ENCODE results near the gene SSR1. TPM values are rescaled to one million over a fixed set of nuclear protein-coding genes. Genes with fewer than 3 reads are reported as not detected.

Gene SSR1
- total RNA-seq, 4 donors from 2014 or later: 34.2 to 61.4 (median 46.0) TPM

DNA sequence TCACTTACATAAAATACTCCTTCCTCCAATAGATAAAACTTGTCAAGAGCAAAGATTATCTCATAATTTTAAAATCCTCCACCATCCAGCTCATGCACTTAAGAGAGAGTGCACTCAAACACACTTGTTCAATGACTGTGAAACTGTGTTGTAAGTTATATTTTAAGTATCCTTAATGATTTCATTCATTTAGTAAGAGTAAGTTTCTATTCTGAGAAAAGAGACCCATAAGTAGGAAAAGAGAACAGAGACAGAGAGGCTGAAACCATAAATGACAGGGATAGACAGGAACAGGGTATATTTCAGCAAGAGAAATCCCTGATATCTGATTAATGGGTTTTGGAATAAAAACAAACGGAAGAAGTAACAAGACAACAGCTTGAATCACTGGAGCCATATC is 8.2 kb downstream of the SSR1 start:
- H3K9me3 ChIP-seq: no peaks in the 10 kb centered on the region
- TF ChIP-seq POLR2AphosphoS5 (IDR thresholded peaks at IDR 0.05) (no peak), POLR2A (IDR thresholded peaks at IDR 0.05) (no peak)
- TF ChIP-seq, protein P1, sequence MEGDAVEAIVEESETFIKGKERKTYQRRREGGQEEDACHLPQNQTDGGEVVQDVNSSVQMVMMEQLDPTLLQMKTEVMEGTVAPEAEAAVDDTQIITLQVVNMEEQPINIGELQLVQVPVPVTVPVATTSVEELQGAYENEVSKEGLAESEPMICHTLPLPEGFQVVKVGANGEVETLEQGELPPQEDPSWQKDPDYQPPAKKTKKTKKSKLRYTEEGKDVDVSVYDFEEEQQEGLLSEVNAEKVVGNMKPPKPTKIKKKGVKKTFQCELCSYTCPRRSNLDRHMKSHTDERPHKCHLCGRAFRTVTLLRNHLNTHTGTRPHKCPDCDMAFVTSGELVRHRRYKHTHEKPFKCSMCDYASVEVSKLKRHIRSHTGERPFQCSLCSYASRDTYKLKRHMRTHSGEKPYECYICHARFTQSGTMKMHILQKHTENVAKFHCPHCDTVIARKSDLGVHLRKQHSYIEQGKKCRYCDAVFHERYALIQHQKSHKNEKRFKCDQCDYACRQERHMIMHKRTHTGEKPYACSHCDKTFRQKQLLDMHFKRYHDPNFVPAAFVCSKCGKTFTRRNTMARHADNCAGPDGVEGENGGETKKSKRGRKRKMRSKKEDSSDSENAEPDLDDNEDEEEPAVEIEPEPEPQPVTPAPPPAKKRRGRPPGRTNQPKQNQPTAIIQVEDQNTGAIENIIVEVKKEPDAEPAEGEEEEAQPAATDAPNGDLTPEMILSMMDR (IDR thresholded peaks at IDR 0.05): no peak
- no peak for ATAC-seq
- no peaks in the 10 kb centered on the region for H3K27me3 ChIP-seq
- no peak overlapping the region for H3K4me3 ChIP-seq
- 69 to 71% methylated on average over 1 of the region's 1 CpG for WGBS, 2 donors (ENCODE audit: low coverage in 1 of 2)
- H3K27ac ChIP-seq: no peak overlapping the region
- peaks cover 3 to 94% of the 10 kb centered on the region in 2 donors for H3K36me3 ChIP-seq
- H3K4me1 ChIP-seq: peaks cover 0 to 14% (median 0%) of the 10 kb centered on the region in 3 donors

GRCh38 chr6:7301702-7302101 is 11.3 kb downstream of the SSR1 start:
- Histone ChIP-seq H3K4me1 (no peaks in the 10 kb centered on the region), H3K36me3 (peaks cover 0 to 99% of the 10 kb centered on the region in 2 donors), H3K4me3 (no peak overlapping the region), H3K27me3 (no peaks in the 10 kb centered on the region), H3K9me3 (no peaks in the 10 kb centered on the region), H3K27ac (no peak overlapping the region)
- ATAC-seq: no peak
- no peak for TF ChIP-seq POLR2A (IDR thresholded peaks at IDR 0.05)
- TF ChIP-seq POLR2AphosphoS5 (IDR thresholded peaks at IDR 0.05): no peak
- TF ChIP-seq, protein P1 (IDR thresholded peaks at IDR 0.05): no peak
- no peak for TF ChIP-seq EP300 (IDR thresholded peaks at IDR 0.05)
- 89 to 95% methylated on average over 5 to 7 of the region's 7 CpGs for WGBS, 2 donors (ENCODE audit: low coverage in 1 of 2)

DNA sequence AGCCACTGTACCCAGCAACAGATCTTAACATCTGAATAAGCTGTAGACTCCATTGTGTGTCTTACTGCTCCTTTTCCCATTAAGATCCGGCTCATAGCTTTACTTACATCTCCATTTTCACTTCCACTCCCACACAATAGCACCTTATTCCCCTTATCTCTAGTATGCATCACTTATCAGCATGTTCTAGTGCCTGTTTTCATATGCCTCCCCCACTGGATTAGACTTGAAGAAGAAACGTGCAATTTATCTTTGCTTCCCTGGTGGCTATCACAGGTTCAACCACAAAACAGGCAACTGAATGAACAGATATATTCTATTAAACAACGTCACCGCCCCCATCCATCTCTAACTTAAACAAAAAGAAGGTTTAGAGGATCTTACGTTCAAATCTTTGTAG is 12.1 kb downstream of the SSR1 start:
- H3K27me3 ChIP-seq: no peaks in the 10 kb centered on the region
- H3K27ac ChIP-seq: no peak overlapping the region
- WGBS, 2 donors (ENCODE audit: low coverage in 1 of 2): 71 to 75% methylated on average over 3 to 5 of the region's 5 CpGs
- H3K4me1 ChIP-seq: no peaks in the 10 kb centered on the region
- H3K36me3 ChIP-seq: peaks cover 0 to 99% of the 10 kb centered on the region in 2 donors
- H3K9me3 ChIP-seq: no peaks in the 10 kb centered on the region
- TF ChIP-seq POLR2AphosphoS5 (IDR thresholded peaks at IDR 0.05): no peak
- no peak for TF ChIP-seq EP300 (IDR thresholded peaks at IDR 0.05)
- TF ChIP-seq, protein P1 (IDR thresholded peaks at IDR 0.05): no peak
- no peak for TF ChIP-seq POLR2A (IDR thresholded peaks at IDR 0.05)
- no peak overlapping the region for H3K4me3 ChIP-seq
- ATAC-seq: no peak

GRCh38 chr6:7298113-7298512 is 14.9 kb downstream of the SSR1 start:
- Histone ChIP-seq H3K36me3 (peaks cover 0 to 99% of the 10 kb centered on the region in 2 donors), H3K4me3 (no peak overlapping the region), H3K27me3 (no peaks in the 10 kb centered on the region), H3K9me3 (no peaks in the 10 kb centered on the region), H3K4me1 (no peaks in the 10 kb centered on the region), H3K27ac (no peak overlapping the region)
- 83 to 100% methylated on average over 1 of the region's 1 CpG for WGBS, 2 donors (ENCODE audit: low coverage in 1 of 2)
- no peak for TF ChIP-seq POLR2A (IDR thresholded peaks at IDR 0.05)
- no peak for TF ChIP-seq POLR2AphosphoS5 (IDR thresholded peaks at IDR 0.05)
- TF ChIP-seq, protein P1 (IDR thresholded peaks at IDR 0.05): no peak
- no peak for ATAC-seq

DNA sequence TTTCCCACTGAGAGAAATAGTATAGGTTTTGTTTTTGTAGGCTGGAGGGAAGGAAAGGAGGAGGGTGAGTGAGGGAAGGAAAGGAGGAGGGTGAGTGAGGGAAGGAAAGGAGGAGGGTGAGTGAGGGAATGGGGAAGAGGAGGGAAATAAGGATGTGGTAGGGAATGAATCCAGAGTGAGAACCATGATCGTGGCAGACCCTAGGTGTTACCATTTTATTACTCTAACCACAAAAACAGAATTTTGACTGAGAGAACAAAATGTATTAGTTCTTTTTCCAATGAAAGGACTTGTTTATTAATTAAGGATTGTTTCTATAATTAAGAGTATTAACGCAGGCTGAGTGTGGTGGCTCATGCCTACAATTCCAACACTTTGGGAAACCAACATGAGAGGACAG is 16.4 kb downstream of the SSR1 start:
- WGBS, 2 donors (ENCODE audit: low coverage in 1 of 2): 86 to 89% methylated on average over 2 of the region's 2 CpGs
- H3K4me3 ChIP-seq: no peak overlapping the region
- no peaks in the 10 kb centered on the region for H3K9me3 ChIP-seq
- no peak for TF ChIP-seq EP300 (IDR thresholded peaks at IDR 0.05)
- TF ChIP-seq, protein P1 (IDR thresholded peaks at IDR 0.05): no peak
- no peak for TF ChIP-seq POLR2AphosphoS5 (IDR thresholded peaks at IDR 0.05)
- no peak for TF ChIP-seq POLR2A (IDR thresholded peaks at IDR 0.05)
- no peaks in the 10 kb centered on the region for H3K4me1 ChIP-seq
- no peaks in the 10 kb centered on the region for H3K27me3 ChIP-seq
- peaks cover 0 to 99% of the 10 kb centered on the region in 2 donors for H3K36me3 ChIP-seq
- ATAC-seq: no peak
- H3K27ac ChIP-seq: no peak overlapping the region
